Skeletal muscle satellite cell (primary cell): ENCODE data around the gene RAB28.

Source experiments
- H3K27me3 ChIP-seq: 2 replicates; pipeline ENCODE4 v1.7.0; 2013; ENCODE audit warnings: low read length; ENCODE audit not compliant: control insufficient read depth, insufficient read depth
- H3K36me3 ChIP-seq: 2 replicates; pipeline ENCODE4 v1.7.0; 2013; ENCODE audit warnings: mild to moderate bottlenecking, control low read depth, low read length; ENCODE audit not compliant: insufficient read depth
- H3K4me1 ChIP-seq: 2 replicates; pipeline ENCODE4 v1.7.0; 2013; ENCODE audit warnings: low read length; ENCODE audit not compliant: control insufficient read depth, insufficient read depth
- H3K4me2 ChIP-seq: 2 replicates; pipeline ENCODE4 v1.7.0; 2013; ENCODE audit warnings: mild to moderate bottlenecking, low read length
- H3K4me3 ChIP-seq: 2 replicates; pipeline ENCODE4 v1.7.0; 2013; ENCODE audit warnings: low read length
- H3K9ac ChIP-seq: 2 replicates; pipeline ENCODE4 v1.7.0; 2013; ENCODE audit warnings: mild to moderate bottlenecking, low read depth, low read length, moderate library complexity
- H3K9me3 ChIP-seq: replicated peaks from 2 replicates; pipeline ENCODE4 v1.7.0; 2013; ENCODE audit warnings: mild to moderate bottlenecking, control low read depth, low read length

Gene RAB28

GRCh38 chr4:13476152-13476551 lies 8.0 kb downstream of the RAB28 start:
- Histone ChIP-seq H3K4me2 (no peak overlapping the region), H3K4me1 (no peaks in the 10 kb centered on the region), H3K9ac (no peak overlapping the region), H3K27me3 (no peaks in the 10 kb centered on the region), H3K4me3 (no peak overlapping the region), H3K36me3 (no peaks in the 10 kb centered on the region), H3K9me3 (no peaks in the 10 kb centered on the region)

- H3K36me3 ChIP-seq: peaks cover 3% of the 10 kb centered on the region
- no peaks in the 10 kb centered on the region for H3K4me1 ChIP-seq
- no peak overlapping the region for H3K9ac ChIP-seq
- no peaks in the 10 kb centered on the region for H3K27me3 ChIP-seq
- H3K4me3 ChIP-seq: no peak overlapping the region
- no peaks in the 10 kb centered on the region for H3K9me3 ChIP-seq
- no peak overlapping the region for H3K4me2 ChIP-seq
Observed at GRCh38 chr4:13471400-13471799, 12.7 kb downstream of the RAB28 start.

GRCh38 chr4:13470379-13470778 lies 13.8 kb downstream of the RAB28 start:
- Histone ChIP-seq H3K36me3 (peaks cover 3% of the 10 kb centered on the region), H3K4me2 (no peak overlapping the region), H3K4me3 (no peak overlapping the region), H3K9ac (no peak overlapping the region), H3K27me3 (no peaks in the 10 kb centered on the region), H3K4me1 (no peaks in the 10 kb centered on the region), H3K9me3 (no peaks in the 10 kb centered on the region)

GRCh38 chr4:13464973-13465372 lies 19.2 kb downstream of the RAB28 start:
- no peaks in the 10 kb centered on the region for H3K27me3 ChIP-seq
- peaks cover 3% of the 10 kb centered on the region for H3K36me3 ChIP-seq
- no peak overlapping the region for H3K4me3 ChIP-seq
- H3K9me3 ChIP-seq: no peaks in the 10 kb centered on the region
- no peak overlapping the region for H3K9ac ChIP-seq
- no peaks in the 10 kb centered on the region for H3K4me1 ChIP-seq
- no peak overlapping the region for H3K4me2 ChIP-seq

- Histone ChIP-seq H3K4me1 (no peaks in the 10 kb centered on the region), H3K9ac (no peak overlapping the region), H3K27me3 (no peaks in the 10 kb centered on the region), H3K9me3 (no peaks in the 10 kb centered on the region), H3K4me2 (no peak overlapping the region), H3K36me3 (no peaks in the 10 kb centered on the region), H3K4me3 (no peak overlapping the region)
Observed at GRCh38 chr4:13464543-13464942, 19.6 kb downstream of the RAB28 start.

- Histone ChIP-seq H3K9me3 (no peaks in the 10 kb centered on the region), H3K4me2 (no peak overlapping the region), H3K4me3 (no peak overlapping the region), H3K4me1 (no peaks in the 10 kb centered on the region), H3K36me3 (no peaks in the 10 kb centered on the region), H3K9ac (no peak overlapping the region), H3K27me3 (no peaks in the 10 kb centered on the region)
Observed at GRCh38 chr4:13461191-13461905, 22.8 kb downstream of the RAB28 start.

GRCh38 chr4:13455411-13455810 lies 28.7 kb downstream of the RAB28 start:
- Histone ChIP-seq H3K27me3 (no peaks in the 10 kb centered on the region), H3K4me2 (no peak overlapping the region), H3K4me3 (no peak overlapping the region), H3K9me3 (no peaks in the 10 kb centered on the region), H3K4me1 (no peaks in the 10 kb centered on the region), H3K36me3 (peaks cover 7% of the 10 kb centered on the region), H3K9ac (no peak overlapping the region)

GRCh38 chr4:13454786-13455185 lies 29.4 kb downstream of the RAB28 start:
- no peaks in the 10 kb centered on the region for H3K9me3 ChIP-seq
- no peak overlapping the region for H3K9ac ChIP-seq
- no peak overlapping the region for H3K4me3 ChIP-seq

GRCh38 chr4:13452927-13453579 lies 31.1 kb downstream of the RAB28 start:
- no peaks in the 10 kb centered on the region for H3K27me3 ChIP-seq
- H3K4me3 ChIP-seq: no peak overlapping the region
- H3K4me2 ChIP-seq: no peak overlapping the region
- no peaks in the 10 kb centered on the region for H3K9me3 ChIP-seq
- peaks cover 7% of the 10 kb centered on the region for H3K36me3 ChIP-seq
- no peaks in the 10 kb centered on the region for H3K4me1 ChIP-seq
- no peak overlapping the region for H3K9ac ChIP-seq

More at GRCh38 chr4:13454786-13455185, 29.4 kb downstream of the RAB28 start:
- H3K36me3 ChIP-seq: peaks cover 7% of the 10 kb centered on the region
- no peaks in the 10 kb centered on the region for H3K27me3 ChIP-seq
- no peak overlapping the region for H3K4me2 ChIP-seq
- no peaks in the 10 kb centered on the region for H3K4me1 ChIP-seq

GRCh38 chr4:13449590-13449989 lies 34.5 kb downstream of the RAB28 start:
- Histone ChIP-seq H3K4me3 (no peak overlapping the region), H3K4me1 (no peaks in the 10 kb centered on the region), H3K4me2 (no peak overlapping the region), H3K36me3 (no peaks in the 10 kb centered on the region), H3K27me3 (no peaks in the 10 kb centered on the region), H3K9ac (no peak overlapping the region), H3K9me3 (no peaks in the 10 kb centered on the region)

- H3K4me1 ChIP-seq: no peaks in the 10 kb centered on the region
- H3K4me2 ChIP-seq: no peak overlapping the region
- no peaks in the 10 kb centered on the region for H3K36me3 ChIP-seq
- H3K9me3 ChIP-seq: no peaks in the 10 kb centered on the region
- H3K9ac ChIP-seq: no peak overlapping the region
- no peak overlapping the region for H3K4me3 ChIP-seq
- H3K27me3 ChIP-seq: no peaks in the 10 kb centered on the region
Observed at GRCh38 chr4:13445841-13446790, 38.0 kb downstream of the RAB28 start.
